ENCODE results near the gene CACNA1C.

CACNA1C gene

DNA sequence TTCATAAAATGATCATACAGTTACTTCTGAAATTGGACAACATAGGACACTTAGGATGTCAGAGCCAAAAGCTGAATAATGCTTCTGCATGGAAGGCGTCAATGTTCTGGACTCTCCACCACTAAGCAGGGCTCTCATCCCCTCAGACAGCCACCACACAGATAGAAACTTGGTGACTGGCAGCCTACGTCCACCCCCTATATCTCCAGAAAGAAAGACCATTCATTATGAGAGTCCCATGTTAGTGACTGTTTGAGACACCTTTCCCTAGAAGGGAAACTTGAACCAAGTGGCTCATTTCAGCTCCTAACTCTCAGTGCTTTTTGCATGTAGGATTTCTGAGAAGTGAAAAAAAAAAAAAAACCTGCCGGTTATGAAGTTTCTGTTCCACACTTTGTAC, 491.0 kb downstream of the CACNA1C start:
- DNase-seq: no peak

DNA sequence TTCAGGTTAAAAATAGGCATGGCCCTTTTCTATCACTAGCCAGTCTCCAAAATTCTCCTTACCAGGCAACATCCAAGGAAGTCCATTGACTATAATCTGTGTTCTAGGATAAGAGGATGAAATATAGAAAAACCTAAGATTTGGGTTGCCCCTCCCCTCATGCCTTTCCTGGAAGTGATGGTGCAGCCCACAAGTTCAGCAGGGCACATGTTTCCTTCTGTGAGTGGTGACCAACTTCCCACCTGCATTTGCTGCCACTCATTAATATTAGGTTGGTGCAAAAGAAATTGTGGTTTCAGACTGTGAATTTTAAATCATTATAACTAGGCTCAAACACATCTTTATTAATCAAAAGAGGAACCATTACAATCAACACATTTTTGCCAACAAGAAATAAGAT, 491.4 kb downstream of the CACNA1C start:
- DNase-seq: no peak

DNA sequence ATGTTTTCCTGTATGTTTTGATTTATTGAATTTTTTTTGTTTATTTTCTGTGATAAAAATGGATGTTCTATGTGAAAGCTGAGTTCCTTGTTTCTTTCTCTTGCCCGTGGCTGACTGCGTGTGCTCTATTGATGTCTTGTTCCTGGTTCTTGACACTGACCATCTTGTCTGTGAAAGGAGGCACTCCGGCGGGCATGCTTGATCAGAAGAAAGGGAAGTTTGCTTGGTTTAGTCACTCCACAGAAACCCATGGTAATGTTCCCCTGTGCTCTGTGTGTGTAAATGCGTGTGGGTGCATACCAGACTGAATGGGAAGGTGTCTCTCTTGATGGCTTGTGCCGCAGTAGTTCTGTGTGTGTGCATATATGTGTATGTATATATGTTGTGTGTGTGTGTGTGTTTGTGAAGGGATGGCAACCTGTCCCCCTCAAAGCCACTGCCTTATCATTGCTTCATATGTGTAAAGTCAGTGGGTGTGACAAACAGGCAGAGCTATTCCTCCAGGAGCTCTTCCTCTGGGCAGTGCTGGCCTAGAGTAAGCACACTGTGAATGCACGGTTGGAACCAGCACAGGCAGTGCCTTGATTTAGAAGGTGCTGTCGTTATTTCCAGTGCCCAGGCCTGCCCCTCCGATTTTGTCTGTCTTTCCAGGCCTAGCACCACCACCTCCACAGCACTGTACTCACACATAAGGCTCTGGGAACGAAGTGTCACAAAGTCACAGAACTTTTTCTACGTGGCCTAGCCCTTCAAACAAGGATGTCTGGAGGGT, 494.7 kb downstream of the CACNA1C start:
- DNase-seq: no peak

DNA sequence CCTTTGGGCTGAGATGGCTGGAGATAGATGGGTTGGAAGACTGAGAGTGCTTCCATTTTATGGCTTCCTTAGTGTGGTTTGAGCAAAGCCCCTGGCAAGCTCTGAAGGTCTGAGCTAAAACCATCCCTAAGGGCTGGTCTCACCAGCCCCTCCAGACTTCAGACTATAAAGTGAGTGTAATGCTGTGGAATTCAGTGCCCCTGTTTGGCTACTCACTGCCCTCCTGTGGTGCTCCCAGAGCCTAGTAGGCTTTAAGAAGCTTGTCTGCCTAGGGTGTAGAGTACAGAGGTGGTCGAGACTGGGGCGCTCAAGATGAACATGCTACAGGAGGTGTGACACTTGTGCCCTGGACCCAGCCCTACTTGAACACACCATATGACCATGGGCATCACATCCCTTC, 495.3 kb downstream of the CACNA1C start:
- no peak for DNase-seq

DNA sequence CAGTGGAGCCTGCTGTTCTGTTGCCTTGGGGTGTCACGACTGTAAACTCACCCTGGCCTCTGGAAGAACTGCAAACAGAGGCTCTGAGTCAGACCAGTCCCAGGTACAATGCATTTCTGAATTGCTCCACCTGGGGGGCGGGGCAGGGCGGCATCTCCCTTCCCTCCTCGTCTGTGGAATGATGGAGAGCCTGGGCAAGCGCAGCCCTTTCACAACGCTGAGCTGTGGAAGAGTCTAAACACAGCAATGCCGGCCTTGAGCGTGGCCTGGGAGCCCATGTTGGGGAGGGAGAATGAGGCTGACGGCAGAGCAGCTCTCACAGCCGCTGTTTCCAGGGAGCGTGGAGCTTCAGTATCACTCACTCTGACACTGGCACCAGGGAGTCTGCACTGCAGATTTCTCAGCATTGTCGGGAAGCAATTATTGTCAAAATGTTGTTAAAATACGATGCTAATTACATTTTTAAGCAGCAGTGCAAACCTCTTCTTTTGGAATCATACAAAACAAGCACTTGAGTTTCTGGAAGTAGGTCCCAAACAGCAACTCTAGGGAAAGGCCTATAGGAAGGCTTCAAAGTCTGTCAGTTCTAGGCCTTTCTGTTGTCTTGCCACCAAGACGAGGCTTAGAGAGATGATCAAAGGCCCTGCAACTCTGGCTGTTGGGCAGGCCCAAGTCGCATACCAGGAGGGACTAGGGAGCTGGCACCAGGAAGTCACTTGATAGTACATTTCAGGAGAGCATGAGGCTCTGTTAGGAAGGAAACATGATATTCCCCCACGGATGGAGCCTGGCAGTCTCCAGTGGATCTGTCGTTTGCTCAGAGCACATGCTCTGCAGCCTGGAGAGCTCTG, 498.0 kb downstream of the CACNA1C start:
- peak; percentile 5 to 8 for DNase-seq

DNA sequence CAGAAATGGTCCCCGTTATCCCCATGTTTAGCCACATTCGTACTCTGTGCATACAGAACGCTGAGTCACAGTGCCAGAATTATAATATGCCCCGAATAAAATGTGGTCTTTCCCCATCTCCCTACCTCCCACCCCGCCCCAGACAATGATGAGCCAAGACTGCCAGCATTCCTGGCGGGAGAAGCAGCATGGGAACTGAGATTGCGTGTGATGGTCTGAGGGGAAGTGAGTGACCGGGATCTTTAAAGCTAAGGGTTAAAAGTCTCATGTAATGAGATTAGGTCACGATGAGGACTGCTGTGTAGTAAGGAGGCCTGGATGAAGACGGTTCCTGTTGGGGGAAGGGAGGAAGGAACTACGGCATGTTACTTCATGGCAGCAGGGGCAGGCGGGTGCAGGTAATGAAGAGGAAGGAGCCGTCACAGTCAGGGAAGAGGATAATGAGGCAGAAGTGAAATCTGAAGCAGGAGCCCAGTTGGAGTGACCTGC, 498.7 kb downstream of the CACNA1C start:
- no peak for DNase-seq

DNA sequence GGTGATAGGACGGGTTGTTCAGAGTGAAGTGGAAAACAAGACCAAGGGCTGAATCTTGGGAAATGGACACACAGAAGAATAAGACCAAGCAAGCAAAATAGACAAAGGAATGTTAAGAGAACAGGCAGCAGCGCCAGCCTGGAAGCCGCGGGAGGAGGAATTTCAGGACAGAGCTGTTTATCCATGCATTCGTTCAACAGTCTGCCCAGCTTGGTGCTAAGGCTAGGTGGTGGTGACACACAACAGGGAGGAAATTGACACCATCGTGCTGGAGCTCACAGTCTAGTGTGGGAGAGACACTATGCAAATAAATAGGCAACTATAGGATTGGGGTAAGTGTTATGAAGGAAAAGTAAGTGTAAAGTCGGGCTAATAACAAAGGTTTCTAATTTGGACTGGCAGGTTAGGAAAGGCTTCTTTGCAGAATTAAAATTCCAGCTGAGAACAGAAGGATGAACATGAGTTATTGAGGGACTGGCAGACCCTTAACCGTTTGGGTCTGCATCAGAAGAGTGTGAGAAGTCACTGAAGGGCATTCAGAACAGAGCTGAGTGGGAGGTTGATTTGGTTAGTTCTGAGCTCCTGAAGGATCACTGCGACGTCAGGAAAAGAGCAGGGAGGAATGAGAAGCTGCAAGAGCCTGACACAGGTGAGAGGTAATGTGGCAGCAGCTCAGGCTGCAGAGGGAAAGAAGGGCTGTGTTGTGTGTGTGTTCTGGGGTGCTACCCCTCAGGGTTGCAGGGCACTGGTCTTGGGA, 499.4 kb downstream of the CACNA1C start:
- DNase-seq: peak; percentile 28 to 54

DNA sequence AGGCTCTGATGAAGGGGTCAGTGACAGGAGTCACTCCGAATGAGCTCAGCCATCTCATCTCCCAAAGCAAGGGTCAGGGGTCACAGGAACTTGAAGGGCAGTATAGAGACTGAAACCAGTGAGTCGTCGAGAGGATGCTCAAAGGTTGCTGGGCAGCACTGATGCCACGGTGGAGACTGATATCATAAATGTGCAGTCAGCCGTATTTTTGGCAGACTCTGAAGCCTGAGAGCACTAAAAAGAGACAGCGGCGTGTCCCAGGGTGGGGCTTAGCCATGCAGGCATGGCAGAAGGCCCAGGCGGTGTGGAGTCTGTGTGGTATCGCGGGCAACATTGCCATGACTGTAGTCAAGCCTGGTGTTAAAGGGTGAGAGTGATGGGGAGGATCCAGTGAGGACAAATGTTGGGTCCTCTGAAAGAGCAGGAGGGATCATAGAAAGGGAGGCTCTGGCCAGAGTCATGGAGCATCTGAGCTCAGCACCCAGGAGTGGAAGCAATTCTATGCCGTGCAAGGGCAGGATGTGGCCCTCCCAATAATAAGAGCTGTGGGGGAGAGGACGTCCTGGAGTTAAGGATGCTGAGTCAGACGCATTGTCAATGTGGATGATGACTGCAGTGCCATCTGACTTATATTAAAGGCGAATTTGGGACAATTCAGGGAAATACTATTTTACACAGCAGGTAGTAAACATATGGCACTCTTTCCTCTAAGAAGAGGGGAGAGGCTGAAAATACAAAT, 500.8 kb downstream of the CACNA1C start:
- no peak for DNase-seq

DNA sequence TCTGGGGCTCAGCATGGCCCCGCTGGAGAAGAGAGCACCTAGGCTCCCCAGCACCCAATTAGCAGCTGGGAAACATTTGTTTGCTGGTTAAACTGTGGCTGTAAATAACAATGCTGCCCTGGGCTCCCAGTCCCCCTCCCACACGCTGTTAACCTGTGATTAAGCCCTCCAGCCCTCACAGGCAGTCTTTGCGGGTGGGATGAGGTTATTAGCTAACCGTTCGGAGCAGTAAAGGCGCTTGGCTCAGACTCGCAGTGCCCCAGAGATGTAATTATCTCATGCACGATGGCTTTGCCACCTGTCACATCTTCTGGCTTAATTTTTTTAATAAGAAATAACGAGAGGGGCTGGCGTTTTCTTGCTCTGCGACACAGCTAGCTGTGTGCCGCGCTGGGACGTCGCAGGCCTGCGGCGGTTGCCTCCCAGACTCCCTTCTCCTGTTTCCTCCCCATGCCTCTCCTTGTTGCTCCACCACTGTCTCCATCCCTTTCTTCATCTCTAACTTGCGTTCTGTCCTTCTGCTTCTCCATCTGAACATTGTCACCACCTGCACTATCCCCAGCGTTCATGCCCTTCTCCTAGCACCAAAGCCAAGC, 502.8 kb downstream of the CACNA1C start:
- DNase-seq: no peak

DNA sequence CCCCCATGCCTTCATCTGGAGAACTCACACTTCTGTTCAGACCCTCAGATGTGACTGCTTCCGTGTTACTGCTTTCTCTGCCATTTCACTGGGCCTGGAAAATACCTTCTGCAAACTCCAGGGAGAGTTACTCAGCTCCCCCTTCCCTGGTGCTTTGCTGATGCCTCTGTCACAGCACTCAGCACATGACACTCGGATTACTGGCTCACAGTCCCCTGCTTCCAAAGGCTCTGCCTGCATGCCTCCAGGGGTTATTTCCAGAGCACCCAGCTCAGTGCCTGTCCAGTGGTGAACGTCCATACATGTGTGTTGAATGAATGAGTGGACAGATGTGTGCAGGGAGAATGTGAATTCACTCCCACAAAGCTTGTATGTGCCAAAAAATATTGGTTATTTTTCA, 504.8 kb downstream of the CACNA1C start:
- DNase-seq: no peak

DNA sequence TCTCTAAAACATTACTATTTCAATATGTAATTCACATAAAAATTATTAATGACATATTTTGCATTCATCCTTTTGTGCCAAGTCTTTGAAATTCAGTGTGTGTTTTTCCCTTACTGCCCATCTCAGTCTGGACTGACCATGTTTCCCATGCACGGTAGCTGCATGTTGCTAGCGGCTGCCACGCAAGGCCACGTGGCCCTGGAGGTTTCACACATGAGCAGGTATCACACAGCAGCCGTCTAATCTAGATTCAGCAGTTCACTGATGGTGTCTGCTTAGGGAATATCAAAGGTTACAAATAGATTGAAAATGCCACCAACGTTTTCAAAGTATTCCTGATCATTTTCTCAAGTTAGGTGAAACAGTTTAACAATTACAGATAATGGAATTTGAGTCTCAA, 507.1 kb downstream of the CACNA1C start:
- no peak for DNase-seq

DNA sequence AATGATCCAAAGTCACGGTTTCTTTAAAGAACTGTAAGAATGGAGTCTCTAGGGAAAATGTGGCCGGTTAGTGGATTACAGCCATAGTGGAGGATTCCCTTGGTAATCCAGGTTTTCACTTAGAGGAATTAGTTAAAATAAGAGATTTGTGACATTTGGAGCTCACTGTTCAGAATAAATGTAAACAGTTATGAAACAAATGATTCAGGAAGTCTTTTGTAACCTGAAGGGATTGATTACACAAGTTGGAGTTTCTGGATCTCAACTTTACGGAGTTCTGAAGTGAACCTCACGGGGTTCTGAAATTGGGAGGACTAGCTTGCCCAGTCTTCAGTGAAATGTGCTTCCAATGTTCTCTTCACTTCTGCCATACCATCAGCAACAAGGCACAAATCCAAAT, 507.6 kb downstream of the CACNA1C start:
- DNase-seq: no peak

DNA sequence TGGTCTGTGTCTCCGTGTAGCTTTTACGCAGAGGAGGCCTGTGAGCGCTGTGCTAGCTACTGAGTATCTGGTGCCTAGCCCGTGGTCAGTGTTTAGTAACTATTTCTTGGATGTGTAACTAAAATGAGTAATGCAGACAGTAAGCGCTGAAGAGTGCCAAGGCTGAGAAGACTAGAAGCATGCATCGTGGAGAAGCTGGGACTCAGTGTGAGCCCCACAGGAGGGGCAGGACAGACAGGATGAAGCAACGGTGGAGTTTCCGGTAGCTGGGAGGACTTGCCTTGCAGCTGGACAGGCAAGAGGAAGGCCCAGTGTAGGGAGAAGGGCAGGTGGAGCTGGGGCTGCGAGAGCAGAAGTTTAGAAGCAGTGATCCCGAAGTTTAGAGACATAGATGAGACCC, 508.6 kb downstream of the CACNA1C start:
- DNase-seq: no peak

DNA sequence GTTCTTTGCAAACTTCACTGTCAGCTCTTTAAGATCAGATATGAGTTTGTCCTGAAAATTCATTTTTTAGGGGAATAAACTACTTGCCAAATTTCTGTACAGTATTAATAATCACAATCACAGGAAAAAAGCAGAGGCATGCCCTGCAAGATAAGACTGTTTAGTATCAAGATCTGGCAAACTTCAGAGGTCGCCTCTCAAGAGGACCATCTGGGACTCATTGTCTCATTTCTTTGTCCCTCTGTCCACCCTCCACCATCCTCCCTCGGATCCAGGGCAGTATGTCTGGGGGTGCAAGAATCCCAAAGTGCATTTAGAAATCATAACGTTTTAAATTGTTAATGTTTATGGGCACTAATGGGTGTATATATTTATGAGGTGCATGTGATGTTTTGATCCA, 509.6 kb downstream of the CACNA1C start:
- no peak for DNase-seq

DNA sequence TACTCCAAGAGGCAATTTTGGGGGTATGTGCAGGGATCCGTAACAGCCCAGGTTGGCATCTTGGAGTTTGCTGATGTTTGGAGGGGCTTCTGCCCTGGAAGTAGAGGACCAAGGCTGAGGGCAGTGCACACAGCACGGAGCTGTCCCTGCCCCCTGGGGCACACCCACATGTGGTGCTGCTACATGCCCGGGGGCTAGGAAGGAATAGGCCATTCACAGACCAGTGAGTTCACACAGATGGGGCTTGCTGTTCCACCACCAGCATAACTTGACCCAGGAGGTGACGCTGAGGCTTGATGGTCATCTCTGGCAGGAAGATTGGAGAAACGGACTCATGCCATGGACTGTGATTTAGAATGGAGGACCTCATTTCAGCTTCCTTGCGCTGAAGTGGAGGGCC, 510.9 kb downstream of the CACNA1C start:
- no peak for DNase-seq

DNA sequence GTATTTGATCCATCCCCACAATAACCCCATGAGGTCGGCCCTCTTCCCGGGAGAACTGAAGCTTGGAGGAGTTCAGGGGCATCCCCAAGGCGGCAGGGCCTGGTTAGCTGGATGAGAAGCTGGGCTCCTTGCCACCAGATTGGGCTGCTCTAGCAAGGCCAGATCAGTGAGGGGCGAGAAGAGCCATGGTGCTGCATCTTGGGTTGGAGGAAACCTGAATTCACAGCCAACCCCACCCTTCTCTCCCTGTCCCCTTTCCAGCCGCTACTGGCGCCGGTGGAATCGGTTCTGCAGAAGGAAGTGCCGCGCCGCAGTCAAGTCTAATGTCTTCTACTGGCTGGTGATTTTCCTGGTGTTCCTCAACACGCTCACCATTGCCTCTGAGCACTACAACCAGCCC, 513.4 kb downstream of the CACNA1C start:
- DNase-seq: no peak

DNA sequence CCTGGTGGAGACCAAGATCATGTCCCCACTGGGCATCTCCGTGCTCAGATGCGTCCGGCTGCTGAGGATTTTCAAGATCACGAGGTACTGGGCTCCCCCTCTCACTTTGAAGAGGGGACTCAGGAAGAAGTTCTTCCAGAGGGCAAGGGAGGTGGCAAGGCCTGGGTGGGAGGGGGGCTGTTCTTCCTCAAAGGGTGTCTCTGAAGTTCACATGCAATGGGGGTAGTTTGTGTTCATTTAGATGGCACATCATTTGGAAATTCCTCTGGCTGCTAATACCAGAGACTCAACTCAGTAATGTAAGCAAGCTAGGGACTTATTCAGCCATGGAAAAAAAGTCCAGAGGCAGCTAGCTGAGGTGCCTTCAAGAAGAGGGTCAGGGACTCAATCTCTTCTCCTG, 514.9 kb downstream of the CACNA1C start:
- DNase-seq: no peak

DNA sequence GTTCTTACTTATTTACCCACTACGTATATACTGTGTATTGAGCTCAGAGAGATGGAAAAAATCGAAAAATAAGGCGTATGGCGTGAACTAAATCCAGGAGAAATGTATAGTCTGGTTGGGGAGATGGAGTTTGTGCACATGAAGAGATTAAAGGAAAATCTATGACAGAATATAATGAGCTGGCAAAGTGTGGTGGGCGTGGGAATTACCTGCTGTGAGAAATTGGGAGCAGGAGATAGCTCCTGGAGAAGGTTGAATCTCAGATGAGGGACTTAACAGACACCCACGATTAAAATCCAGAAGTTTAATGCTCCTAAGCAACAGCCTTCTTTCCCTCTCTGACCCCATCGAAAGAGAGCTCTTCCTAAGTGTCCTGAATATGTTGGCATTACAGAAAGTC, 517.8 kb downstream of the CACNA1C start:
- no peak for DNase-seq

DNA sequence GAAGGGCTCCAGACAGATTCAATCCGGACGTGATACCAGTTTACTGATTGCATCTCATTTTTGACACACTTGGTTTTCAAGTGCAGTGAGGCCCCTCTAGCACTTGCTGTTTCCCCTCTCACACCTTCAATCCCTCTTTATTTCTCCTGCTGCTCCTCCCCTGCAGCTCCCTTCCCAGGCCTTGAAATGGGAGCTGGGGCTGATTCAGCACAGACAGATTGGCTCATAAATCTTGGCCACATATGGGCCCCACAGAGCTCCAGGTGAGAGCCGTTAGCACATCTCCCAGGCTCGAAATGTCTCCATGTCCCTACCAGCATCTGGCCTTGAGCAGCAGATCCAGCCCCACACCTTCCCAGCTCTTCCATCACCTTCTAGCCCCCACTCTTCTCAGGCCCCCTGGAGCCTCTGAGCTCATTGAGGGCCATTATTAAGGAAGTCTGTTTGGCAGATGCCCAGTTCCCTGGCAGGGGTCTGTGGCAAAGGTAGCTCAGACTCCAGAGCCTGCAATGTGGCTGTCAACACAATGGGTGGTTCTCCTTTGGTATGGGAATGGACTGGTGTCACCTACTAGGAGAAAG, 521.7 kb downstream of the CACNA1C start:
- no peak for DNase-seq

DNA sequence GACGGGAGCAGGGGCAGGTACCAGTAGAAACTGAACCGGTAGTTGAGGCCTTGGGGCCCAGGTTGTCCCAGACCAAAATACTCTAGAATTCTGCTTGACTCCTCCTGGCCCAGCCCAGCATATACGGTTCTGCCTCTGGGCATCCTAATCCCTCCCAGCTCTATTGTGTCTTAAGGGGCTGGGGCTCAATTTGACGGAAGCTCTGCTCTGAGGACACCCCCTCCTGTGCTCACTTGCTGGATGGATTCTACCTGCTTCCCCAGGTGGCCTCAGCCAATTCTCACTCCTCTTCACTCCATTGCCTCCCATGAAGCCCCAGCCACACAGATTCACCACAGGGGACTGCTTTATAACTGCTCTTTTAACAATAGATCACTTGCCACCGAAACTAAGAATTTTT, 522.5 kb downstream of the CACNA1C start:
- no peak for DNase-seq

DNA sequence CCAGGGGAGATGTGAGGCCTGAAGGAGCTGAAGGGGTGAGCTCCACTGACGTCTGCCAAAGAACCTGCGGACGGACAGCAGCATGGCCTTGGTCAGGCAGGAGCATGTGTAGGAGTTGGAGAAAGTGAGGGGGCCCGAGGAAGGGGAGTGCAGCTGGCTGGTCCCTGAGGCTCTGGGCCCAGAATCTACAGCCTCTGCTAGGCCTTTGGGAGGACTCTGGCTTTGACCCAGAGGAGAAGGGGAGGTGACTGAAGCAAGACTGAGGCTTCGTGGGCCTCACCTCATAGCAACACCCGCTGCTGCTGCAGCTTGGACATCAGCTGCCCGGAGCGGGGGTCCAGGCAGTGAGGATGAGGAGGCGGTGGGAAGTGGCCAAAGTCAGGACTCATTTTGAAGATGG, 525.4 kb downstream of the CACNA1C start:
- DNase-seq: no peak

DNA sequence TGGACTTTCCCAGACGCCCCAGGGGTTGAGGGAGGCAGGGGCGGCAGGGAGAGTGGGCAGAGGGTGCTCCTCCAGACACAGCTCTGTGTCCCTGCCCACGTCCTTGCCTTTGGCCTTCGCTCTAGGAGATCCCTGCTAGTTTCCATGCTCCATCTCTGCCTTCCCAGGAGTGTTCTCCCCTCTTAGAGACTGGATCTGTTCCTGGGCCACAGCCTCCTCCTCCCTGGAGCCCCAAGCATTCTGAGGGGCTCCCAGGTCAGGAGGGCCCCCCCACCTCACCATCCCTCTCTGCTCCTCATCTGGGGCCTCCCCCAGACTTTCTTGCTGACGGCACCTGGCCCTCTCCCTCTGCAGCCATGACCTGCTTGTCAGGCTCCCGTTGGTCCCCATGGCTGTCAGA, 526.0 kb downstream of the CACNA1C start:
- no peak for DNase-seq

Measured in NCI-H526 (cell line).